HepG2 (cell line): ENCODE measurements around the gene DCAKD. TPM values are rescaled to one million over a fixed set of nuclear protein-coding genes. Genes with fewer than 3 reads are reported as not detected.

ENCODE experiments used
- ATAC-seq: fragments of 200-7000 bp; cut with Tn5 transposase; 3 replicates; pipeline ENCODE4 v1.9.1; 2020; ENCODE audit warnings: mild to moderate bottlenecking, moderate library complexity
- BruUV-seq: library from RNA; stranded (reverse); fragments of 400-500 nt; replicated peaks from 2 replicates; lab custom pipeline; 2021; lab: Mats Ljungman, UMichigan
- CTCF ChIA-PET: fragments of 300-600 bp; formaldehyde crosslinking; extraction: SDS; loops from one replicate; lab custom pipeline; 2021; ENCODE audit warnings: low total read pairs, inconsistent platforms, low intra/inter-chr PET ratio; lab: Yijun Ruan, JAX
- POLR2A ChIA-PET: fragments of 350-600 bp; sonication (Branson Sonifier 250); formaldehyde crosslinking; loops from one replicate; lab custom pipeline; 2020; ENCODE audit warnings: antibody characterized with exemption, inconsistent platforms; lab: Yijun Ruan, JAX
- DNase-seq: peaks from one replicate; pipeline ENCODE4 v3.0.0-alpha.2; 2015; ENCODE audit warnings: low spot score
- FAIRE-seq: peaks from 3 replicates; lab custom pipeline; 2011; peaks lifted over from hg19 to GRCh38; lab: Jason Lieb, UNC
- H2AFZ ChIP-seq: one replicate; pipeline ENCODE4 v1.6.1; 2011; ENCODE audit warnings: low read length, inconsistent platforms
- H3K27ac ChIP-seq: fragments of 300-600 bp; 3 replicates; pipeline ENCODE4 v1.8.0; 2011; ENCODE audit warnings: mixed run types, mild to moderate bottlenecking, mixed read lengths, low read length, inconsistent platforms; ENCODE audit not compliant: insufficient read depth; ENCODE audit errors: extremely low read length
- H3K27me3 ChIP-seq, 2 experiments: fragments of 200-600 bp in 1 of 2; 2 replicates in 1 of 2; 3 replicates in 1 of 2; pipeline versions ENCODE4 v1.6.0 to v1.8.0; 2011; ENCODE audit warnings: low read length in 2 of 2, mild to moderate bottlenecking in 2 of 2, moderate library complexity in 2 of 2, inconsistent platforms in 1 of 2; ENCODE audit not compliant: insufficient read depth in 2 of 2, control insufficient read depth in 1 of 2
- H3K36me3 ChIP-seq, 2 experiments: fragments of 200-600 bp in 1 of 2; replicated peaks in 1 of 2; 2 replicates in 1 of 2; 3 replicates in 1 of 2; pipeline versions ENCODE4 v1.5.1 to v1.8.0; 2011; ENCODE audit warnings: low read length in 2 of 2, inconsistent platforms in 1 of 2; ENCODE audit not compliant: insufficient read depth in 2 of 2, control insufficient read depth in 1 of 2
- H3K4me1 ChIP-seq: 2 replicates; pipeline ENCODE4 v1.5.1; 2012; ENCODE audit warnings: low read length, inconsistent platforms; ENCODE audit not compliant: insufficient read depth
- H3K4me2 ChIP-seq: 2 replicates; pipeline ENCODE4 v1.6.0; 2011; ENCODE audit warnings: low read depth, low read length, inconsistent platforms
- H3K4me3 ChIP-seq, 3 experiments: fragments of 200-600 bp in 1 of 3; sonication (generic), shearing (Covaris generic) in 1 of 3; replicated peaks in 1 of 3; 2 replicates each; pipeline ENCODE4 v1.5.1; 2011 to 2016; ENCODE audit warnings: low read length in 3 of 3, inconsistent platforms in 2 of 3, low read depth in 2 of 3, mild to moderate bottlenecking in 2 of 3, control low read depth in 1 of 3, mixed read lengths in 1 of 3; ENCODE audit not compliant: insufficient read depth in 1 of 3
- H3K79me2 ChIP-seq: one replicate; pipeline ENCODE4 v1.6.1; 2011; ENCODE audit warnings: low read length, inconsistent platforms; ENCODE audit not compliant: insufficient read depth
- H3K9ac ChIP-seq: 2 replicates; pipeline ENCODE4 v1.6.0; 2011; ENCODE audit warnings: mild to moderate bottlenecking, low read depth, low read length, inconsistent platforms; ENCODE audit not compliant: insufficient read depth
- H3K9me3 ChIP-seq: 2 replicates; pipeline ENCODE4 v1.5.1; 2012; ENCODE audit warnings: mild to moderate bottlenecking, low read length
- H4K20me1 ChIP-seq: 2 replicates; pipeline ENCODE4 v1.6.0; 2011; ENCODE audit warnings: inconsistent platforms, mild to moderate bottlenecking, low read length, moderate library complexity; ENCODE audit not compliant: insufficient read depth
- ATAD3A ChIP-seq: sonication (generic); formaldehyde crosslinking; IDR thresholded peaks from 2 replicates; pipeline ENCODE4 v1.4.0; 2020; ENCODE audit warnings: missing genetic modification reagents
- HCFC1 ChIP-seq: fragments of 150-350 bp; IDR thresholded peaks from 2 replicates; pipeline ENCODE4 v1.6.1; 2014; ENCODE audit warnings: low read depth, low read length
- NR2C2 ChIP-seq: sonication (generic); formaldehyde crosslinking; IDR thresholded peaks from 2 replicates; pipeline ENCODE4 v1.4.0; 2020; ENCODE audit warnings: missing genetic modification reagents, mild to moderate bottlenecking, moderate library complexity, borderline replicate concordance
- RBFOX2 ChIP-seq: fragments of 200-400 bp; formaldehyde crosslinking; IDR thresholded peaks from 2 replicates; pipeline ENCODE4 v1.6.1; 2017; ENCODE audit warnings: low read depth, mild to moderate bottlenecking, low read length
- SMARCE1 ChIP-seq: fragments of 450-650 bp; IDR thresholded peaks from 2 replicates; pipeline ENCODE4 v1.6.1; 2017; ENCODE audit warnings: borderline replicate concordance
- TEF ChIP-seq: sonication (generic); formaldehyde crosslinking; IDR thresholded peaks from 2 replicates; pipeline ENCODE4 v1.5.0; 2020; ENCODE audit warnings: missing genetic modification reagents
- ZNF275 ChIP-seq: sonication (generic); formaldehyde crosslinking; IDR thresholded peaks from 2 replicates; pipeline ENCODE4 v1.8.0; 2022; ENCODE audit warnings: missing genetic modification reagents, mild to moderate bottlenecking, inconsistent platforms, borderline replicate concordance
- ZNF652 ChIP-seq: IDR thresholded peaks from 2 replicates; pipeline ENCODE4 v1.6.1; 2016; ENCODE audit warnings: low read depth, borderline replicate concordance
- WGBS: methylation state at CpG from one replicate; pipeline ENCODE4 v1.1.6; 2017; ENCODE audit warnings: low lambda C conversion rate; 5-methylcytosine and 5-hydroxymethylcytosine counted together
- in situ Hi-C: cut with HindIII; loops from 2 replicates; pipeline ENCODE4 v1.10.0; 2017; ENCODE audit warnings: low pct_unique_long_range_greater_than_20kb; ENCODE audit not compliant: extremely low pct_ligation_motif_present
- intact Hi-C: fragments of 100-400 bp; cut with micrococcal nuclease; formaldehyde crosslinking; loops from one replicate; pipeline ENCODE4 v1.10.0; 2022; ENCODE audit not compliant: unreplicated experiment
- polyA plus RNA-seq, 8 experiments: library from polyadenylated mRNA; depleted of rRNA in 3 of 8; stranded (reverse) in 7 of 8; unstranded in 1 of 8; fragments of >200 nt; fragmentation: Illumina TruSeq in 4 of 8; extraction: Trizol in 4 of 8; gene quantifications; 2 replicates each; pipeline versions ENCODE4 v1.2.1 to v1.2.3, GENCODE V29; 2011 to 2016; ENCODE audit warnings: low read depth in 4 of 8, missing spikeins in 1 of 8, mixed read lengths in 1 of 8; ENCODE audit not compliant: insufficient read depth in 1 of 8
- total RNA-seq, 5 experiments: library from RNA; depleted of rRNA; stranded (reverse); fragments of >200 nt; fragmentation: Illumina TruSeq; extraction: Trizol; gene quantifications; 2 replicates each; pipeline ENCODE4 v1.2.3, GENCODE V29; 2016; ENCODE audit warnings: low read depth in 1 of 5

The DCAKD gene
- total and polyA plus RNA-seq, 2 of the 13 experiments (the other 11 are each of a cell fraction or from before 2014, with no cell fraction given): 25.9 to 29.2 TPM

- no peak for TF ChIP-seq ZNF275
- TF ChIP-seq ZNF652 (CRISPR knock-in tag): peak; percentile 28; the same call in 1 of the 2 replicates
- no peak overlapping the region for H3K4me3 ChIP-seq
- peaks cover 34% of the 10 kb centered on the region for H3K4me1 ChIP-seq
- no peak overlapping the region for H3K27ac ChIP-seq
- intact Hi-C loops (no loop called here), in situ Hi-C loops (no loop called here)
- ChIA-PET POLR2A (no interaction called here), CTCF (no interaction called here)
- H3K9me3 ChIP-seq: no peaks in the 10 kb centered on the region
- DNase-seq (no peak), FAIRE-seq (no peak), ATAC-seq (no peak)
- H3K9ac ChIP-seq: no peak overlapping the region
- BruUV-seq: no TSS peak
- H4K20me1 ChIP-seq: peaks cover 3% of the 10 kb centered on the region; the same call in 1 of the 2 replicates
- peaks cover 54% of the 10 kb centered on the region for H3K79me2 ChIP-seq
- WGBS: 95% methylated on average over 2 of the region's 2 CpGs
- H3K4me2 ChIP-seq: no peak overlapping the region
- H3K27me3 ChIP-seq: no peaks in the 10 kb centered on the region
- H3K36me3 ChIP-seq: peaks cover 14 to 25% of the 10 kb centered on the region in 2 experiments
- H2AFZ ChIP-seq: no peak overlapping the region
These were observed 16.2 kb upstream of the DCAKD start for GRCh38 chr17:45067637-45068036.

GRCh38 chr17:45063198-45063597 is 11.8 kb upstream of the DCAKD start:
- peaks cover 69% of the 10 kb centered on the region for H3K79me2 ChIP-seq
- ATAC-seq (no peak), FAIRE-seq (no peak), DNase-seq (no peak)
- WGBS: 92% methylated on average over 1 of the region's 1 CpG
- in situ Hi-C loops (no loop called here), intact Hi-C loops (no loop called here)
- no peak overlapping the region for H3K4me3 ChIP-seq
- no peak overlapping the region for H2AFZ ChIP-seq
- CTCF ChIA-PET: no interaction called here
- BruUV-seq: no TSS peak
- POLR2A ChIA-PET: interaction anchor here (0.6 to 1.1 kb wide), 4 partner anchors 13 to 85 kb away, joined by 3 read pairs; partner anchors contain the start of gene HEXIM1
- no peaks in the 10 kb centered on the region; a peak in 1 of 5 replicates for H3K27me3 ChIP-seq
- peak overlapping the region; percentile 5 for H3K27ac ChIP-seq
- H4K20me1 ChIP-seq: peaks cover 3% of the 10 kb centered on the region; the same call in 1 of the 2 replicates
- H3K4me2 ChIP-seq: peak overlapping the region; percentile 22
- H3K9me3 ChIP-seq: no peaks in the 10 kb centered on the region
- H3K9ac ChIP-seq: 0 out of 2 replicates have a peak overlapping the region, but pooled peaks have one; percentile 11
- peaks cover 7 to 10% of the 10 kb centered on the region in 2 experiments for H3K36me3 ChIP-seq
- TF ChIP-seq SMARCE1 (no peak), RBFOX2 (peak; percentile 18; the same call in 1 of the 2 replicates), TEF (CRISPR knock-in tag) (no peak), ATAD3A (no peak), NR2C2 (no peak), HCFC1 (no peak)
- peaks cover 46% of the 10 kb centered on the region for H3K4me1 ChIP-seq
